Muscle layer of colon (tissue), 2 donors: ENCODE measurements around the gene NCKAP5.

Source experiments
- H3K27ac ChIP-seq: one replicate; pipeline ENCODE4 v1.7.0; 2013; ENCODE audit warnings: low read depth, mild to moderate bottlenecking, low read length, moderate library complexity
- H3K27me3 ChIP-seq, 2 donors: one replicate each; pipeline ENCODE4 v1.7.0; 2013; ENCODE audit warnings: low read length in 2 of 2, mild to moderate bottlenecking in 2 of 2; ENCODE audit not compliant: insufficient read depth in 2 of 2, control insufficient read depth in 1 of 2
- H3K36me3 ChIP-seq: one replicate; pipeline ENCODE4 v1.7.0; 2013; ENCODE audit warnings: mild to moderate bottlenecking, low read length; ENCODE audit not compliant: insufficient read depth
- H3K4me1 ChIP-seq: one replicate; pipeline ENCODE4 v1.7.0; 2013; ENCODE audit warnings: mild to moderate bottlenecking, low read length; ENCODE audit not compliant: insufficient read depth
- H3K4me3 ChIP-seq, 2 donors: one replicate each; pipeline ENCODE4 v1.7.0; 2013; ENCODE audit warnings: low read length in 2 of 2, low read depth in 1 of 2, mild to moderate bottlenecking in 1 of 2, moderate library complexity in 1 of 2
- H3K9ac ChIP-seq: one replicate; pipeline ENCODE4 v1.7.0; 2013; ENCODE audit warnings: low read length
- H3K9me3 ChIP-seq: one replicate; pipeline ENCODE4 v1.7.0; 2013; ENCODE audit warnings: mild to moderate bottlenecking, low read length
- donor health status: abdominal sarcoma.
- donor health status: Adenocarcinoma of cecum.

The NCKAP5 gene

DNA sequence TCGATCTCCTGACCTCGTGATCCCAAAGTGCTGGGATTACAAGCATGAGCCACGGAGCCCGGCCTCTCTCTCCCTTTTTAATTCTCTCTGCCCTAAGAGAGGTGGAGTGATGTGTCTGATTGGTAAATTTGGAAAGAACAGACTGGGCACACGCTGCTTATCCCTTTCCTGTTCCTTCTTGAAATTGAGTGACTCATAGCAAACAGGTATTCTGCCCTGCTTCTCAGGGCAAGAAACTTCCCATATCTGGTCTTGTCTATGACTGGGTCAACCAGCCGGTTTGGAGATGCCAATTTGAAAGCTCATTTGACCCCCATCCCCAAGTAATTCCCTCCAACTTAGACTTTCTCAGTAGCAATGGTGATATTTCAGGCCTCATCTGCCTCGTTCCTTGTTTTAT lies 913.3 kb downstream of the NCKAP5 start:
- Histone ChIP-seq H3K27me3 (no peaks in the 10 kb centered on the region), H3K9me3 (no peaks in the 10 kb centered on the region), H3K9ac (no peak overlapping the region), H3K4me3 (no peak overlapping the region), H3K36me3 (no peaks in the 10 kb centered on the region), H3K4me1 (no peaks in the 10 kb centered on the region), H3K27ac (no peak overlapping the region)

GRCh38 chr2:132654335-132654734 lies 913.9 kb downstream of the NCKAP5 start:
- Histone ChIP-seq H3K27ac (no peak overlapping the region), H3K36me3 (no peaks in the 10 kb centered on the region), H3K9me3 (no peaks in the 10 kb centered on the region), H3K9ac (no peak overlapping the region), H3K4me1 (no peaks in the 10 kb centered on the region), H3K27me3 (no peaks in the 10 kb centered on the region), H3K4me3 (no peak overlapping the region)

DNA sequence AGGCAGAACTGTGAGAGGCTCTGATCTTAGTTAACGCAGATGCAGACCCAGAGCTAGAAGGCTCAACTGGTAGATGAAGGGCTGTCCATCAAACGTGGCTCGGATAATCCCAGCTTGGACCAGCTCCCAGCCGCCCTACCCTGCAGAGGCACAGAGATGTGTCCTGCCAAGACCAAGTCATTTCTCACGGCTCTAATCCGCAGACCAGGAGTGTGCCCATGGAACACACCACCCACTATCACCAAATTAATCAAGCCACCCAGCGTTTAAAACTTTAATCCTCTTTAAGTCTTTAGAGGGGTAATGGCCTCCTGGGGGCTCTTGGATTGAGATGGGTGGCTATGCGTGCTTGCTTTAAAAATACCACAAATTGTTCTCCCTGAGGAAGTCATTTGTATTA lies 915.8 kb downstream of the NCKAP5 start:
- H3K9me3 ChIP-seq: no peaks in the 10 kb centered on the region
- H3K4me1 ChIP-seq: no peaks in the 10 kb centered on the region
- no peak overlapping the region for H3K27ac ChIP-seq
- H3K36me3 ChIP-seq: no peaks in the 10 kb centered on the region
- no peak overlapping the region for H3K9ac ChIP-seq
- no peaks in the 10 kb centered on the region for H3K27me3 ChIP-seq
- no peak overlapping the region for H3K4me3 ChIP-seq

DNA sequence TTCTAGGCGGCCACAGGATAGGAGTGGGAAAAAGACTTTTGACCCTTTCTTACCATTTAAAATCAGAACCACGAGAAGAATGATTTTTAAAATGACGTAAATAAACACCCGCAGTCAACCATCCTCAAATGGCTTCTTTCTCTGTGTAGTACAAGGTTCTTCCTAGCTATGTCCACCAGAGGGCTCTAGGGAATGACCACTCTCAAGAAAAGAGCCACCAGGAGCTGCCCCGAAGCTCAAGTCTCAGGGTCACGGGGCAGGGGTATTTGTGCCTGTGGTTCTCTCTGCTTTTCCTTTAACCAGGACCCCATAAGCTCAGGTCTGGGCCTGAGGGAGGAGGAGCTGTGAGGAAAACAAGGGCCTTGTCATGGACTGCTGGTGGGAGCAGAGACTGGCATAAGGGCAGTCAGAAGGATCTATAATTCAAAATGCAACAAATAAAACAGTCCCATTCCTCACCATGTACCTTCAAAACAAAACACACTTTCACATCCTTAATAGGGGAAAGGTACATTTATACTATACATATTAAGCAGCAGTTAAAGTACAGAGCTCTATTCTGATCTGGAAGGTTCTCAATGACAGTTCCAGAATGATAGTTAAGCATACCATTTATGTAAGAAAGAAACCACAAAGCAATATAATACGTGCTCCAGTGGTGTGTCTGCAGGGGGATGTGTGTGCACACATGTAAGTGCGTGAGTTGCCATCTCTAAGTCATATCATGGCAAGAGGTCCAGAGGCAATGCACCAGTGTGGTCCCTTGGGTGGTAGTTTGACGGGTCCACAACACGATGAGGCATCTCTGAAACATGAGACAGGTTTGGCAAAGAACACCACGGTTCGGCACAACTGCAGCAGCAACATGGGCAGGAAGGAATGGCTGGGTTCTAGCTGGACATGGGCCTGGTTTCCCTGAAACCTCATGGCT lies 916.9 kb downstream of the NCKAP5 start:
- Histone ChIP-seq H3K4me3 (no peak overlapping the region), H3K27ac (no peak overlapping the region), H3K36me3 (no peaks in the 10 kb centered on the region), H3K4me1 (no peaks in the 10 kb centered on the region), H3K9me3 (no peaks in the 10 kb centered on the region), H3K27me3 (no peaks in the 10 kb centered on the region), H3K9ac (no peak overlapping the region)

GRCh38 chr2:132646540-132647108 lies 921.6 kb downstream of the NCKAP5 start:
- Histone ChIP-seq H3K4me3 (no peak overlapping the region), H3K9me3 (no peaks in the 10 kb centered on the region), H3K9ac (no peak overlapping the region), H3K27me3 (no peaks in the 10 kb centered on the region), H3K27ac (no peak overlapping the region), H3K36me3 (no peaks in the 10 kb centered on the region), H3K4me1 (no peaks in the 10 kb centered on the region)

DNA sequence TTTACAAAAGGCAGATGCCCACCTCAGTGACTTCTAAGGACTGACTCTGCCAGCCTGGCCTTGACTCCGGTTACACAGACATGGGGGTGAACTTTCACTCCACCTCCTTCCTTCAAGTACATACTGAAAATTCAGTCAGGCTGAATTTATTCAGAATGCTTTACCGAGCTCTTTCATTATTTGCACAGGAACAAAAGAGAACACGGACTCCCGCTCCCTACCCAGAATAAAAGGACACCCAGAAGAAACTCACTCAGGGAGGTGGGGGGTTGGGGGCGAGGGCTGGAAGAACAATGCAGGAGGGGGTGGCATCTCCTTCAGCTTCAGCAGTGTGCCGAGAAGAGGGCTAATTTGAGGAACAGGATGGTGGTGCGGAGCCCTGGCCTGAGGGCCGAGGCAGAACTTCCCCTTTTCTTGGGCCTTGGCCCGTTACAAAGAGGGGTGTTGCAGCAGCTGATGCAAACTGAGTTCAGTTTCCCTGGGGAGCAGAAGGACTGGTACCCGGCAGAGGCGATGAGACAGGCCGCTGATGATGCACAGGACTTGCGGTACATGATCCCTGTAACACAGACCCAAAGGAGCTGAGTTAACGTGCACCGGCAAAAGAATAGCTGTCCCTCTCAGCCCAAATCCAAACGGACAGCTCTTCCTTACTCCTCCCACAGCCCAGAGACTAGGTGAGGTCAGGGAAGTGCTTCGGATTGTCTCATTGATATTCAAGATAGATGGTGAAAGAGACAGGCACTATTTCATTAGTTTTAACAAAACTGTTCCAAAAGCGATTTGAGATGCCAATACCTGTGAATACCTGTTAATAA lies 922.3 kb downstream of the NCKAP5 start:
- Histone ChIP-seq H3K4me3 (no peak overlapping the region), H3K4me1 (no peaks in the 10 kb centered on the region), H3K27ac (no peak overlapping the region), H3K9me3 (no peaks in the 10 kb centered on the region), H3K9ac (no peak overlapping the region), H3K36me3 (no peaks in the 10 kb centered on the region), H3K27me3 (no peaks in the 10 kb centered on the region)

DNA sequence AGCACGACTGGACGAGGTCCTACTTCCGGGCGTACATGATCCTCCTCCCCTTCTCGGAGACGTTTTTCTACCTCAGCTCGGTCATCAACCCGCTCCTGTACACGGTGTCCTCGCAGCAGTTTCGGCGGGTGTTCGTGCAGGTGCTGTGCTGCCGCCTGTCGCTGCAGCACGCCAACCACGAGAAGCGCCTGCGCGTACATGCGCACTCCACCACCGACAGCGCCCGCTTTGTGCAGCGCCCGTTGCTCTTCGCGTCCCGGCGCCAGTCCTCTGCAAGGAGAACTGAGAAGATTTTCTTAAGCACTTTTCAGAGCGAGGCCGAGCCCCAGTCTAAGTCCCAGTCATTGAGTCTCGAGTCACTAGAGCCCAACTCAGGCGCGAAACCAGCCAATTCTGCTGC lies 923.1 kb downstream of the NCKAP5 start:
- Histone ChIP-seq H3K27me3 (no peaks in the 10 kb centered on the region), H3K27ac (no peak overlapping the region), H3K9me3 (no peaks in the 10 kb centered on the region), H3K4me3 (no peak overlapping the region), H3K36me3 (no peaks in the 10 kb centered on the region), H3K9ac (no peak overlapping the region), H3K4me1 (no peaks in the 10 kb centered on the region)

DNA sequence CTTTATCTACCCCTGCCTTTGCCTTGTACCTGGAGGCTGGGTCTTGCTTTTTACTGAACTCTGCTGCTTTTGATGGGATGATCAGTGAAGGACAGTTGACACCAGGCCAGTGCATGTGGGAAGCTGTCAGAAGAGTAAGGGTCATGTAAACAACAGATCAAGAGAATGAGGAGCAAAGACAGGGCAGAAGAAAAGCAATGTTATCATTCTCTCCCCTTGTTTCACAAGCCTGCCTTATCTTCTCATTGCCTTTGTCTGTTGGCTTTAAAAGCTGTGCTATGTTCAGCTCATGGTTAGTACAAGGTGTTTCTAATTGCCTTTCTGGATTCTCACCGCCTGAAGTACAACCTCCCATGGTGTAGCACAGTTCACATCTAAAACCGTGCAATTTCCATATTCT lies 925.8 kb downstream of the NCKAP5 start:
- no peak overlapping the region for H3K27ac ChIP-seq
- H3K4me1 ChIP-seq: no peaks in the 10 kb centered on the region
- H3K4me3 ChIP-seq: no peak overlapping the region
- no peaks in the 10 kb centered on the region for H3K9me3 ChIP-seq
- no peaks in the 10 kb centered on the region for H3K27me3 ChIP-seq
- no peaks in the 10 kb centered on the region for H3K36me3 ChIP-seq
- no peak overlapping the region for H3K9ac ChIP-seq

DNA sequence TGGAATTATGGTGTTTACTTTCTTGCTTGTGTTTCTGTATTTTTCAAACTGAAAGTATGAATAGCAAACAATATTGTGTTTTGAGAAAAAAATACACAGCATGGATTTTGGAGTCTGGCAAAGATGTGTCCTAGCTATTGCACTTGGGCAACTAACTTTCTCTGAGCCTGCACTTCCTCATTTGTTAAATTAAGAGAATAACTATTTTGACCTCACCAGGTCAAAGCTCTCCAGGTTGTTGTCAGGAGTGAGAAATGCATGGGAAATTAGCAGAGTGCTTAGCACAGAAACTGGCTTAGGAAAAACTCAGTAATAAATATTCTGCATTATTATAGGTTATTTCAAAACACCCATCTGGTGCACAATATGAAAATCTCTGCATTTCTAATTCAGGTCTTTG lies 926.4 kb downstream of the NCKAP5 start:
- no peaks in the 10 kb centered on the region for H3K4me1 ChIP-seq
- no peaks in the 10 kb centered on the region for H3K27me3 ChIP-seq
- H3K9ac ChIP-seq: no peak overlapping the region
- no peak overlapping the region for H3K4me3 ChIP-seq
- H3K9me3 ChIP-seq: no peaks in the 10 kb centered on the region
- no peaks in the 10 kb centered on the region for H3K36me3 ChIP-seq
- no peak overlapping the region for H3K27ac ChIP-seq

DNA sequence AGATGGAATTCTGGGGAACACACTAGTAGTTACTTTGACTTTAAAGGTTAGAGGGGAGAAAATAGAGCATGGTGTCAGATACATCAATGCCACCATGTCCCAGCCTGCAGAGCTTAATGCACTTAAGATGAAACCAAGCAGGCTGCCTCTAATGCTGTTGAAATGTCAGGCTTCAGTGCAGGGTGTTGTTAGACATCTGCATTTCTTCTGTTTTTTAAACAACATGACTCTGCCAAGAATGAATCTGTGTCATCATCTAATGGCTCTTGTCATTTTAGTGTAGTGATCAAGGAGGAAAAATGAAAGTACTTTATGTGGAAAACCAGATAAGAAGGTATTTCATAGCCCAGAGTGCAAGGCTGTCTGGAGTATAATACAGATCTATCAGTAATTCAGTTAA lies 928.1 kb downstream of the NCKAP5 start:
- H3K4me1 ChIP-seq: peaks cover 9% of the 10 kb centered on the region
- H3K36me3 ChIP-seq: no peaks in the 10 kb centered on the region
- no peaks in the 10 kb centered on the region for H3K9me3 ChIP-seq
- H3K9ac ChIP-seq: no peak overlapping the region
- H3K27ac ChIP-seq: no peak overlapping the region
- no peaks in the 10 kb centered on the region for H3K27me3 ChIP-seq
- no peak overlapping the region for H3K4me3 ChIP-seq

DNA sequence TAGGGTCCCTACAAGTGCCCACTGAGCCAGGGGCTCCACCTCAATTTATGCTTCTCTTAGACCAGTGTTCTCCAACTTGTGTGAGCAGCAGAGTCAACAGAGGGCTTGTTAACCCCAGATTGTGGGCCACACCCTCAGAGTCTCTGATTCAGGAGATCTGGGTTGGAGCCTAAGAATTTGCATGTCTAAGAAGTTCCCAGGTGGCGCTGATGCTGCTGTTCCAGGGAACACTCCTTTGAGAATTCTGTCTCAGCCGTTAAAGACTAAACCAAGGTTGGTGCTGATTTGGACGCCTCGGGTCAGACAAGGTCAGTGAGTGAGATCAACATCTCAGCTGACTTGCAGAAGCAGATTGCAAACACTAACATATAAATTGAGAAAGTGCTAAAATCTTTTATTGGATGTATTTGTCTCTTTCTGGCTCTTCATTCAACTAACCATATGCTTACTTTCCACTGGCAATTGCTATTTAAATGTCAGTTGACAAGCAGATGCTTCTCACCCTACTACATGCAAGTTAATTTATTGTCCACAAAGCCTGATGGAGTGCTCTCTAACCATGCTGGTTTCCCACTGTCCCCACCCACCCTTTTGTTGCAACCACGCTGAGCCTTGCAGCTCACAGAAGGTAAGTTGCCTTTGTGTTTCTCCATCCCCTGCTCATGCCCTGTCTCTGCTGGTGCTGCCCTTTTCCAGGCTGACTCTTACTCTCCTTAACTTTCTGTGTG lies 929.8 kb downstream of the NCKAP5 start:
- Histone ChIP-seq H3K4me1 (peaks cover 9% of the 10 kb centered on the region), H3K36me3 (no peaks in the 10 kb centered on the region), H3K27ac (no peak overlapping the region), H3K4me3 (no peak overlapping the region), H3K27me3 (no peaks in the 10 kb centered on the region), H3K9me3 (no peaks in the 10 kb centered on the region), H3K9ac (no peak overlapping the region)
